ENCODE measurements around the gene TAF3. TPM values are rescaled to one million over a fixed set of nuclear protein-coding genes. Genes with fewer than 3 reads are reported as not detected.

The TAF3 gene
- total and polyA plus RNA-seq, 5 donors from 2014 or later = 6.8 to 20.8 (median 8.8) TPM

DNA sequence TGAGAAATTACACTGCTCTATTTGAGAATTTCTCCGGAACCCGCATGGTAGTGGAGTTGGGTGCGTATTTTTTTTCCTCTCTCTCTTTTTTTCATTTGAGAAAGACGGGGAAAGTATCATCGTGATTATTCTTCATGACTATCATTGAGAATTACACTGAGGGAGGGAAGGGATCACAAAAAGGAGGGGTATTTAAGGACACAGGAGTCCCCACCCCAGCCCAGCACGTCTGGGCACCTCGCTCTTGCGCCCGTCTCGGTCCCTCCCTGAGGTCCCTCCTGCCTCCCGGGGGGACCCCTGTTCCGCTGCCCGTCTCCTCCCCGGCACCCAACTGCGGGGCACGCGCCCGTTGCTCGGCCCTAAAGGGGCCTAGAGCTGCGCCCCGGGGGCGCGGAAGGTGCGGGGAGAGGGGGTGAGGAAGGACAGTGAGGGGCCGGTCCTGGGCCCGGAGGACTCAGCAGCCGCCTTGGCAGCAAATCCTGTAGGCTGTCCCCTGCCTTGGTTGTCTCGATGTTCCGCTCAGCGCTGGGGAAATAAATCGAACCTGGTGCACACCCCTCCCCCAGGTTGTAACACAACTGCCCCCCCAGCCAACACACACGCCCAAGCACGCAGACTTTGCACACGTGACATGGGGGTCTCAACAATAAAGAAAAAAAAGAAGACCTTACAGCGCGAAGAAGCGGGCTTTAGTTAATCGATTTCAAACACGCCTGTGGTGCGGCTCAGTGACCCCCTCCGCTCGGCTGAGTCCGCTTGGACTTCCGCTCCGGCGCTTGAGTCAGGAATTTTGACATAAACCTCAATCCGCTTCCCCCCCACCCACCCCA lies 217.6 kb downstream of the TAF3 start:
- Histone ChIP-seq H3K27ac (ENCODE audit: insufficient read depth, low read length, poor library complexity, severe bottlenecking) (no peak overlapping the region), H3K36me3 (ENCODE audit: control insufficient read depth, insufficient read depth, low read length) (no peaks in the 10 kb centered on the region), H3K4me3 (ENCODE audit: low read depth, low read length) (no peak overlapping the region), H3K9me3 (ENCODE audit: control insufficient read depth in 2 of 2, low read length in 2 of 2) (no peaks in the 10 kb centered on the region), H3K27me3 (ENCODE audit: control insufficient read depth, insufficient read depth, low read length) (peaks cover 49% of the 10 kb centered on the region), H3K4me1 (ENCODE audit: control insufficient read depth, insufficient read depth, low read length, poor library complexity, severe bottlenecking) (peaks cover 37% of the 10 kb centered on the region)
- Mint-ChIP-seq H3K9me3 (peaks cover 1 to 14% (median 5%) of the 10 kb centered on the region in 7 donors), H3K36me3 (no peaks in the 10 kb centered on the region), H3K27me3 (peaks cover 83% of the 10 kb centered on the region), H3K27ac (peak overlapping the region; percentile 11 to 91 (median 83)), H3K4me3 (peak overlapping the region in 3 of 4 donors; percentile 62 to 71 (median 71)), H3K4me1 (peaks cover 8 to 33% (median 24%) of the 10 kb centered on the region in 4 donors)
- ATAC-seq (ENCODE audit: low read depth in 2 of 2) = no peak
- peak in 1 of 3 donors; percentile 1 for DNase-seq

GRCh38 chr10:8036506-8037198 lies 218.3 kb downstream of the TAF3 start:
- Mint-ChIP-seq H3K9me3 (peaks cover 1 to 14% (median 5%) of the 10 kb centered on the region in 7 donors), H3K27ac (no peak overlapping the region), H3K4me1 (peaks cover 8 to 35% (median 26%) of the 10 kb centered on the region in 4 donors), H3K27me3 (peaks cover 87% of the 10 kb centered on the region), H3K4me3 (peak overlapping the region; percentile 26 to 86 (median 70)), H3K36me3 (no peaks in the 10 kb centered on the region)
- no peak overlapping the region for H3K27ac ChIP-seq (ENCODE audit: insufficient read depth, low read length, poor library complexity, severe bottlenecking)
- DNase-seq (peak in 1 of 3 donors; percentile 6), ATAC-seq (ENCODE audit: low read depth in 2 of 2) (no peak)
- H3K27me3 ChIP-seq (ENCODE audit: control insufficient read depth, insufficient read depth, low read length) = peaks cover 52% of the 10 kb centered on the region
- peaks cover 37% of the 10 kb centered on the region for H3K4me1 ChIP-seq (ENCODE audit: control insufficient read depth, insufficient read depth, low read length, poor library complexity, severe bottlenecking)
- H3K36me3 ChIP-seq (ENCODE audit: control insufficient read depth, insufficient read depth, low read length) = no peaks in the 10 kb centered on the region
- no peaks in the 10 kb centered on the region for H3K9me3 ChIP-seq (ENCODE audit: control insufficient read depth in 2 of 2, low read length in 2 of 2)
- no peak overlapping the region for H3K4me3 ChIP-seq (ENCODE audit: low read depth, low read length)

GRCh38 chr10:8037199-8037801 lies 219.0 kb downstream of the TAF3 start:
- no peaks in the 10 kb centered on the region for H3K9me3 ChIP-seq (ENCODE audit: control insufficient read depth in 2 of 2, low read length in 2 of 2)
- DNase-seq = peak in 1 of 3 donors; percentile 26
- H3K27ac Mint-ChIP-seq = peak overlapping the region in 1 of 3 donors; percentile 60
- peaks cover 8 to 41% (median 30%) of the 10 kb centered on the region in 4 donors for H3K4me1 Mint-ChIP-seq
- H3K4me3 ChIP-seq (ENCODE audit: low read depth, low read length) = no peak overlapping the region
- peaks cover 55% of the 10 kb centered on the region for H3K27me3 ChIP-seq (ENCODE audit: control insufficient read depth, insufficient read depth, low read length)
- peaks cover 87% of the 10 kb centered on the region for H3K27me3 Mint-ChIP-seq
- no peak for ATAC-seq (ENCODE audit: low read depth in 2 of 2)
- no peak overlapping the region for H3K27ac ChIP-seq (ENCODE audit: insufficient read depth, low read length, poor library complexity, severe bottlenecking)
- peak overlapping the region; percentile 26 to 86 (median 70) for H3K4me3 Mint-ChIP-seq
- H3K4me1 ChIP-seq (ENCODE audit: control insufficient read depth, insufficient read depth, low read length, poor library complexity, severe bottlenecking) = peaks cover 37% of the 10 kb centered on the region
- no peaks in the 10 kb centered on the region for H3K36me3 Mint-ChIP-seq
- no peaks in the 10 kb centered on the region for H3K36me3 ChIP-seq (ENCODE audit: control insufficient read depth, insufficient read depth, low read length)
- peaks cover 1 to 14% (median 5%) of the 10 kb centered on the region in 7 donors for H3K9me3 Mint-ChIP-seq

DNA sequence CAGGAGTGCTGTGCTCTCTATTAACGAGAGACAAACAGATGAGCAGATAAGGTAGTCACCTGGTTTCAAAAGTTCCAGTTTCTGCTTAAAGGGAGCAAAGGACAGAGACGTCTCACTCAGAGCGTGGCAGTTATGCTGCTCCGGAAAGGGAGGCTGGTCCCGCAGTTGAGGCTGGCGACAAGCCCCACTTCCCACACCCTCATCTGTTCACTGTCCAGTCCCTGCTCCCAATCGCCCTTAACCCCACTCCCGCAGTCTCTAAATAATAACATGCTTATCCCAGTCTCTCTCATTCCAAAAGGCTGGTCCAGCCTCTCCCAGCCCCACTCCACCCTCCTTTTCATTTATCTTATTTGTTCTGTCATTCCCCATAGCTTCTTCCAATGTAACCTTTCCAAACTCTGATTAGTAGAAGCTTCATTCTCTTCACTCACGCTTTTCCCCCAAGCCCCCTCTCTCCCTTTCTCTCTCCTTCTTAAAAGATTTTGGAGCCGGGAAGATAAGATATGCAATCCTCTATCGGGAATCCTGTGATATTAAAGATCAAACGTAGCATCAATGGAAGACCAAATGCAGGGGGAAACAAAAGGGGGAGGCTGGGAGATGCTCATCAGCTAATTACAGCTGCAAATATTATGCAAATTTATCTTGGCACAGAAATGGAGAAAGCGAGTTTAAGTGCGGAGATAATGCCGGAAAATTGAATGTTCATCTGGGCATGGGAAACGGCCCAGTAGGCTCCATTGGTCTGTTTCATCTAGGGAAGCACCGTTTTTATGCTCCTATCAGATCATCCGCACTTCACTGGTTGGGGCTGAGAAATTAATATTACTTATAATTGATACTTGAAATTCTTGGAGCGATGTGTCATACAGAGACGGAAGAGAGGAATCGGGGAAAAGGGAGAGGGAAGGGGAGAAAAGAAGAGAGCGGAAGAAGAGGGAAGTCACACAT lies 219.9 kb downstream of the TAF3 start:
- no peak overlapping the region for H3K4me3 ChIP-seq (ENCODE audit: low read depth, low read length)
- Mint-ChIP-seq H3K27ac (peak overlapping the region in 2 of 3 donors; percentile 40 to 50), H3K4me1 (peaks cover 8 to 50% (median 37%) of the 10 kb centered on the region in 4 donors), H3K36me3 (no peaks in the 10 kb centered on the region), H3K27me3 (peaks cover 87% of the 10 kb centered on the region), H3K4me3 (peak overlapping the region in 1 of 4 donors; percentile 88), H3K9me3 (peaks cover 1 to 15% (median 5%) of the 10 kb centered on the region in 7 donors)
- no peak overlapping the region for H3K27ac ChIP-seq (ENCODE audit: insufficient read depth, low read length, poor library complexity, severe bottlenecking)
- ATAC-seq (ENCODE audit: low read depth in 2 of 2) = no peak
- H3K9me3 ChIP-seq (ENCODE audit: control insufficient read depth in 2 of 2, low read length in 2 of 2) = no peaks in the 10 kb centered on the region
- H3K36me3 ChIP-seq (ENCODE audit: control insufficient read depth, insufficient read depth, low read length) = no peaks in the 10 kb centered on the region
- DNase-seq = peak in 1 of 3 donors; percentile 10
- peaks cover 56% of the 10 kb centered on the region for H3K27me3 ChIP-seq (ENCODE audit: control insufficient read depth, insufficient read depth, low read length)
- peaks cover 47% of the 10 kb centered on the region for H3K4me1 ChIP-seq (ENCODE audit: control insufficient read depth, insufficient read depth, low read length, poor library complexity, severe bottlenecking)

DNA sequence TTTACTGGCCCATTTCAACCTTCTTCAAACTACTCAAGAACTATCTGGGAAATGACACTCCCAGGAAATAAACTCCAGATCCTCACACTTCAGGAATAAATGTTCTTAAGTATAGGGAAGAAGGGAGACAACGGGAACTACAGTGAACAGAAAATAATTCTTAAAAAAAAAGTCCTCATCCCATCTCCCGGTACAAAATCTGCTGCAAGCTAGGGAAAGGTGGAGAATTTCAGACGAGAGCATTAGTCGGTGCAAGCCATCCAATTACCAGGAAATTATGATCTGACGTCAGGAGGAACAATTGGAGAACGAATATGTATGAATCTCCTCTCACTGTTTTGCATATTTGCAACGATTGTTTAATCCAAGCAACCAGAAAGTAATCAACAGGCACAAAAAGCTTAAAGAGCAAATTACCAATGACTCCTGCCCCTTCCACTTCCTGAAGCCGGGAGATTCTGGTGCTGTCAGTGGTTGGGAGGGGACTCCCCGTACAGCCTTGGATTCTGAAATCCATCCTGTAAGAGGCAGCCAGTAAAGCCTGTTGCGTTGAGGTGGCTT lies 221.1 kb downstream of the TAF3 start:
- Mint-ChIP-seq H3K27me3 (peaks cover 91% of the 10 kb centered on the region), H3K4me1 (peaks cover 14 to 53% (median 44%) of the 10 kb centered on the region in 4 donors), H3K9me3 (peaks cover 1 to 15% (median 5%) of the 10 kb centered on the region in 7 donors), H3K36me3 (no peaks in the 10 kb centered on the region), H3K4me3 (peak overlapping the region in 3 of 4 donors; percentile 4 to 80 (median 50)), H3K27ac (no peak overlapping the region)
- DNase-seq (peak in 1 of 3 donors; percentile 20), ATAC-seq (ENCODE audit: low read depth in 2 of 2) (no peak)
- Histone ChIP-seq H3K9me3 (ENCODE audit: control insufficient read depth in 2 of 2, low read length in 2 of 2) (no peaks in the 10 kb centered on the region), H3K27ac (ENCODE audit: insufficient read depth, low read length, poor library complexity, severe bottlenecking) (no peak overlapping the region), H3K27me3 (ENCODE audit: control insufficient read depth, insufficient read depth, low read length) (peaks cover 58% of the 10 kb centered on the region), H3K4me1 (ENCODE audit: control insufficient read depth, insufficient read depth, low read length, poor library complexity, severe bottlenecking) (peaks cover 51% of the 10 kb centered on the region), H3K4me3 (ENCODE audit: low read depth, low read length) (no peak overlapping the region), H3K36me3 (ENCODE audit: control insufficient read depth, insufficient read depth, low read length) (no peaks in the 10 kb centered on the region)

DNA sequence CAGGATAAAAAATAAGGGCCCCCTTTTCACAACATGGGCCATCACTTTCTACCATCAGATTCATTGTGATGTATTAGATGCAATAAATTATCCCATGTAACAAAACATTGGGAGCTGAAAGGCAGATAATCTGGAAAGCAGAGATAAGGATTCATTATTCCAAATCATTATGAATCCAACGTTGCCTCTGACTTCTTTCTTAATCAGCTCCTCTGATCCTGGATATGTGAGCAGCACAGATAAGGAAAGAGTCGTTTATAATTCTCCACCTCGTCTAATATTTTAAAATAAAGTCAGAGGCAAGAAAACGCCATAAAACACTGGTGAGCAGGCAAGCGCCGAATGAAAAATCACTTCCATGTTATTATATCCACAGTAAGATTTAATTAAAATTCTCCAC lies 222.3 kb downstream of the TAF3 start:
- ATAC-seq (ENCODE audit: low read depth in 2 of 2) = no peak
- peak overlapping the region in 1 of 4 donors; percentile 56 for H3K4me3 Mint-ChIP-seq

More for the DNA sequence above, 222.3 kb downstream of the TAF3 start:
- Histone ChIP-seq H3K36me3 (ENCODE audit: control insufficient read depth, insufficient read depth, low read length) (no peaks in the 10 kb centered on the region), H3K9me3 (ENCODE audit: control insufficient read depth in 2 of 2, low read length in 2 of 2) (no peaks in the 10 kb centered on the region), H3K27me3 (ENCODE audit: control insufficient read depth, insufficient read depth, low read length) (peaks cover 56% of the 10 kb centered on the region), H3K4me3 (ENCODE audit: low read depth, low read length) (no peak overlapping the region), H3K4me1 (ENCODE audit: control insufficient read depth, insufficient read depth, low read length, poor library complexity, severe bottlenecking) (peaks cover 51% of the 10 kb centered on the region), H3K27ac (ENCODE audit: insufficient read depth, low read length, poor library complexity, severe bottlenecking) (no peak overlapping the region)
- H3K36me3 Mint-ChIP-seq = no peaks in the 10 kb centered on the region
- peaks cover 18 to 59% (median 48%) of the 10 kb centered on the region in 4 donors for H3K4me1 Mint-ChIP-seq
- peaks cover 94% of the 10 kb centered on the region for H3K27me3 Mint-ChIP-seq
- no peak for DNase-seq
- H3K9me3 Mint-ChIP-seq = peaks cover 1 to 15% (median 5%) of the 10 kb centered on the region in 7 donors
- peak overlapping the region in 2 of 3 donors; percentile 3 to 38 for H3K27ac Mint-ChIP-seq
